ENCODE data around the gene MYO1F.
"Not testable (repeated sequence)": the region's sequence is repeated elsewhere in the genome, so short reads cannot be mapped to it uniquely, and the experiment has no call there.

The MYO1F gene

DNA sequence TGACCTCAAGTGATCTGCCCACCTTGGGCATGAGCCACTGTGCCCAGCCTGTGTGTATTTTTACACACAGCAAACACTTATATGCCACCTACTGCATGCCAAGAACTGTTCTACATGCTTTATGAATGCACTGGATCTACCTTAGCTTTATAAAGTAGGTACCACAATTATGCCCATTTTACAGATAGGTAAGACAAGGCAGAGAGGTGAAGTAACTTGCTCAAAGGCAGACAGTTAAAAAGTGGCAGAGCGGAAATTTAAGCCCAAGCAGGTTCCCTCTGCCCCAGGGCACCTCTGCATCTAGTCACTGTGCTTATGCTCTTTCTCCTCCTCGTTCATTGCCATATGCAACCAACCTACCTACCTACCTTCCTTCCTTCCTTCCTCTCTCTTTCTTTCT, 22.8 kb upstream of the MYO1F start:
- DNase-seq (ENCODE audit: low read depth, low spot score): no peak

DNA sequence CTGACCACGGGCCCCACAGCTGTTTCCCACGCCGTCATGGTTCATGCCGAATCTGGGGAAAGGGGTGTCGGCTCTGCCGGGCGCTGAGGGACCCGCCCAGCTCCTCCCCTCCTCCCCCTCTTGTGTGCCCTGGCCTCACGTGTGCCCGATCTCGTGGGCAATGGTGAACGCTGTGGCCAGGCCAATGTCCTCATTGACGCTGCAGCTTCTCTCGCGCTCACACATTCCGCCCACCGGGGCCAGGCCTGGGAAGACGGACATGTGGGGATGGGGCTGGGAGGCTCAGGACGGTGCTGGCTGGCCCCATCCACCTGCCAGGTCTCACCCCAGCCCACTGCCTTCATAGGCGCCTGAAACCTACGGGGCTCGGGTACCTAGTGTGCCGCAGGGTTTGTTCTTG, 18.9 kb upstream of the MYO1F start:
- DNase-seq (ENCODE audit: low read depth, low spot score): no peak

DNA sequence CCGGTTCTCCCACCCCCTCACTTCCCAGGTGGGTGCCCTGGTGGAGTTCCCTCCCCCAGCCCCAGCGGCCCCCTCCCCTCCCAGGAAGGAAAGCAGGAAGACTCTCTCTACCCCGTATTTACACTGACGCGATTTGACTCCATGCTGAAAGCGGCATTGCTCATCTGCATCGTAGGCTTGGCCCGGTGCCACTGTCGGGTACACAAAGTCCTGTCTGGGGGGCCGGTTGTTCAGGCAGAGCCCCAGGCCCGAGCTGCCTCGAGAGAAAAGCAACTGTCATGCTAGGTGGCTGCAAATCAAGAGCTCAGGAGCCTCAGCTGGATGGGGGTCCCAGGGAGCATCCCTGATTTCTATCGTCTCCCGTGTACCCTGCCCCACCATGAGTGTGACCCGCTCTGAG, 18.4 kb upstream of the MYO1F start:
- no peak for DNase-seq (ENCODE audit: low read depth, low spot score)

DNA sequence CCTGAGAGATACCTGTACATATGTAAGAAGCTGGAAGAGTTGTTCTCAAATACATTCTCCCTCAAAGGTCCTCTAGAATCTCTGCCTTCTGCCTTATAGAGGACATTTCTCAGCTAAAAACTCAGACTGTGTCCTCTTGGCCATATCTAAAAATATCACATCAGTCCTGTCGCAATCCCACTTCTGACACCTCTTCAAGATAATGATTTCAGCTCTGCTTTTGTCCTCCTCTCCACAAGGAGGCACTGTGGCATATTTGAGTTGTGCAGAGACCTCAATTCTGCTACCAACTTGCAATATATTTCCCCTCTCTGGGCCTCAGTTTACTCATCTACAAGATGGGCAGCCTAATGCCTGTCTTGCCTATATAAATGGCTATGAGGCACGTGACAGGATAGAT, 16.7 kb upstream of the MYO1F start:
- DNase-seq (ENCODE audit: low read depth, low spot score): no peak

DNA sequence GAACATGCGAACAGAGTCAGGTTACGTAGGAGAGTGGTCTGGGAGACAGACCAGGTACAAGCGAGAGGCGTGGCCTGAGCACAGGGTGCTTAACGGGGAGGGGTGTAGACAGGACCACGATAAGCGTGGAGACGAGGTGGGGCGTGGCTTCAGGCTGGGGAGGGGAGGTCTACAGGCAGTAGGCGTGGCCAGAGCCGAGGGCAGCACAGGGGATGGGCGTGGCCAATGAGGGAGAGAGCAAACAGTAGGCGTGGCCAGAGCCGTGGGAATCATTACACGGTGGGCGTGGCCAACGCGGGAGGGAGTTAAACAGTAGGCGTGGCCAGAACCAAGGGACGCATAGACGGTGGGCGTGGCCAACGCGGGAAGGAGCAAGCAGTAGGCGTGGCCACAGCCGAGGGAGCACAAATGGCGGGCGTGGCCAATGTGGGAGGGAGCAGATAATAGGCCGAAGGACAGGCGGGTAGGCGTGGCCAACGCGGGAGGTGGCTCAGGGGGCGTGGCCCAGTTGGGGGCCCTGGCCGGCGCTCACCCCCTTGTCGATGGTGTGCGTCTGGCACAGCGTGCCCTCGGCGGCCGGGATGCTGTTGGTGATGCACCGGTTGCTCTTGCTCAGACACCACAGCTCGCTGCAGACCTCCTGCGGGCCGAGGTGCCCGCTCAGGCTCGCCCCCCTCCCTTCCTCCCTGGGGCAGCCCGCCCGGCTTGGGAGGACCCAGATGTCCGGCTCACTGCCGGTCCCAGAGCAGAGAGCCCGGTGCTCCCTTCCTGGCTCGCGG, 15.2 kb upstream of the MYO1F start:
- peak; percentile 91 for DNase-seq (ENCODE audit: low read depth, low spot score)

DNA sequence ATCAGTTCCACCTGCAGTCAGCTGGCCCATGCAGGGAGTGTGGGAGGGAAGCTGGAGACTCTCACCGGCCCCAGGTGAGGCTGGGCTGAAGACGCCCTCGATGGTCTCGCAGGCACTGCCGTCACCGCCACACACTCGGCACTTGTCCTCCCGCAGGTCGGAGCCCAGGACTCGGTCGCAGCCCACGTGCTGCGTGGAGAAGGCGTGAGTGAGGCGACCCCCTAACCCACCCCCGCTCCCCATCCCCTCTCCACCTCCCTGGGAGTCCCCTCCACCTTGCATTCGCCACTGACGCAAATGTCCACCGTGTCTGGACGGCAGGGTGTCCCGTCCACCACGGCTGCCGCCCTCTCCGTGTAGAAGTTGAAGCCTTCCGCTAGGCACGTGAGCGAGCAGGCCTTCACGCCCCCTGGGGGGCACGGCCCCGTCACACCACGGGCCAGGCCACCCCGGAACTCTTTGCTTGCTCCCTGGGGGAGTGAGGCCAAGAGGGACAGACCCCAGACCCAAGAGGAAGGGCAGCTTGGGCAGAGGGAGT, 12.0 kb upstream of the MYO1F start:
- DNase-seq (ENCODE audit: low read depth, low spot score): no peak

DNA sequence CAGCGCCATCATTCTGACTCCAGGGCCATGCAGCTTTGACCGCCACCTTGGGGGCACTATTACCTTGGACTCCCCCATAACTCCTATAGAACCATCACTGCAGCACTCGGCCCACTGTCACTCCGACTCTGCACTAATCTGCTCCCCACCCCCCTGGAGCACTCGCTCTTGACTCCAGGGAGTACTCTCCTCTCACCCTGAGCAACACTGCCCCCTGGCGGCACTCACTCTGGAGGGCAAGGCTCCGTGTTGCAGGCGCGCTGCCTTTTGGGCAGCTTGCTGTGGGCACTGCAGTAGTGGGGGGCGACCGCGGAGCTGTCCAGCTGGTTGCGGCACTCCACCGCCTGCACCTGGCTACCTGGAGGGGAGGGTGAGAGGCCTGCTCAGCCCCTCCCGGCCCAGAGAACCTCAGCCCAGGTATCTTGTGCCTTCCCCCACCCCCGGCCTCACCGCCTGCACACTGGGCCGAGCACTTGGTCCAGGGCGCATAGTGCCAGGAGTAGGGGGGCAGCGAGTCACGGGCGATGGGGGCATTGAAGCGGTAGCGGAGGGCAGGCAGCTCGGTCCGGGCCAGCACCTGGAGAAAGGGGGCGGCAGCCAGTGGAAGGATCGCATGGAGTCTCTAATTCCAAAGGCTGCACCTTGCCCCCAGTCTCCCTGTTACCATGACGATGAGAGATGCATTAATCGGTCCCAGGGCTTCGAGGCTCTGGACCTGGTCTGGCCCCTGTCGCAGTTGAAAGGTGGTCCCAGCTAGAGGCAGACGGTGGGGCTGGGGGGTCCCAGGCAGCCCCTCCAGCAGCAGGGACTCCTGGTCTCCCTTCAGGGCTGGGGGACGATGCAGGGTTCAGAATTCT, 8.9 kb upstream of the MYO1F start:
- DNase-seq (ENCODE audit: low read depth, low spot score): no peak

DNA sequence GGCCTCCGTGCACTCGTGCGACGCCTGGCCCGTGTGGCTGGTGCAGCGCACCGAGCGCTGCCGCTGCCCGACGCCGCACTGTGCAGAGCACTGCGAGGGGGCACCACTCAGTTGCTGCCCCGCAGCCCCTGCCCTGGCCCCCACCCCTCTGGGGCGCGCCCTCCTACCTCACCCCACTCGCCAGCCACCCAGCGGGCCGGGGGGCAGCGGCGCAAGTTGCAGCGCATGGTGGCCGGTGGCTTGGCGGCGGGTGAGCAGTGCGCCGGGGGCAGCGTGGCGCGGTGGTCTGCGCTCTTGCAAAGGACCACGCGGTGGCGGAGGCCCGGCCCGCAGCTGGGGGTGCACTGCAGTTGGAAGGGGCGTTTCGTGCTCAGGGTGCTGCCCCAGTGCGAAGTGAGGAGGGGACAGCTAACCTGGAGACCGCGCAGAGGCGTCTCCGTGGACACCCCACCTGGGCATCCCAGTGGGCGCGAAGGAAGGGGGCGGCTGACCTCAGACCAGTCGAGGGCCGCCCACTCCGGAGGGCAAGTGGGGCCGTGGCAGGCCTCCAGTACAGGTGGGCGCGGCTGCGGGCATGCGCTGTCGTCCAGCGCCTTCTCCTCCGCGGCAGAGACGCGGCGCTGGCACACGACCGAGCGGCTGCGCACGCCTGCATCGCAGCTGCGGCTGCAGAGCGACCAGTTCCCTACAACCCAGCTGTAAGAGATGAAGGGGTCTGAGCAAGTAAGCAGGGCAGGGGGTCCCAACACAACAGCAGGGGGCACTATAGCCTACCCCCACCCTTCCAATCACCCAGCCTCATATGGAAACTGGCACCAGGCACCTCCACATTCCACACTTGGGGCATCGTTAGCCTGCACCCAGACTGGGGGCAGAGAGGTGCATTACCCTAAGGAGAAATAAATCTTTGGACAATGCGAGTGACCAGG, 8.0 kb upstream of the MYO1F start:
- no peak for DNase-seq (ENCODE audit: low read depth, low spot score)

DNA sequence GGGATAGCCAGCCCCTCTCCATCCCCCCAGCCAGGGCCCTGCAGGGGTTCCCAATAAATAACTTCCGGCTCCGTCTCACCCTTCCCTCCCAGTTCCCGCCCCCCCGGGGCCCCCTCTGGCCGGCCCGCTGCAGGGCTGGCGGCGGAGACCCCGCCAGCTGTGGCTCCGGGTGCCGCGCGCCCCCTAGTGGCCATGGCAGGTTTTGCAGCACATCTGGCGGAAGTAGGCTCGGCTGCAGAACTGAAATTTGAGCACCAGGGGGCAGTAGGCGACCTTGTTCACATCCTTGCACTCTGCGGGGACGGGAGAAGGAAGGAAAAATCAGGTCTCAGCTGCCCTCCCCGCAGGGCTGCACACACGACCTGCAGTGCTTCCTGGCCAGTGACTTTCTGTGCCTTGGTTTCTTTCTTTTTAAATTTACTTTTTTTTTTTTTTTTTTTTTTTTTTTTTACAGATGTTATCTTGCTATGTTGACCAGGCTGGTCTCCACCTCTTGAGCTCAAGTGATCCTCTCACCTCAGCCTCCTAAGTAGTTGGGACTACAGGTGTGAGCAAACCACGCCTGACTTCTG, 3.6 kb upstream of the MYO1F start:
- DNase-seq (ENCODE audit: low read depth, low spot score): peak; percentile 65

DNA sequence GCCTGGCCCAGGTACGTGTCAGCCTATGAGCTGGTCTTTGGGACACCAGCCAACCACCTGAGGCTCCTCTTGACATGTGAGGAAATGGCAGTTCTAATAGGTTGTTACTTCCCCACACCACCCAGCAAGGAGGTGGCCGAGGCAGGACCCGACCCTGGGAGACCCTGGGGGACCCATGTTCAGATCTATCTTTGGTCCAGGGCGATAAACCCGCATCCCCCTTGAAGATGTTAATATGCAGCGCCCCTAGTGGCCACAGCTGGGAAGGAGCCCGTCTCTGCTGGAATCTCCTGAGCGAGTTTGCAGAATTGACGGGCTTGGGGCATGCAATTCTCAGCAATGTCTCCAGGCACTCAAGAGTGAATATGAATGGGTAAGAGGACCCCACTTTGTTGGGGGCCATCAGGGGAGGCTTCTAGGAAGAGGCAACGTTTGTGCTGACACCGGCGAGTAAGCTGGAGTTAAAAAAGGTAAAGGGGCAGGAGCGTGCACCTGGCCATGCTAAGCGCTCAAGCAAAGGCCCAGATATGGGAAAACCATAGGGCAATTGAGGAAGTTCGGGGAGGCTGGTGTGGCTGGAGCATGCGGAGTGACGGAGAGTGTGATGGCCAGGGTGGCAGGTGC, 1.5 kb upstream of the MYO1F start:
- peak; percentile 56 for DNase-seq (ENCODE audit: low read depth, low spot score)

DNA sequence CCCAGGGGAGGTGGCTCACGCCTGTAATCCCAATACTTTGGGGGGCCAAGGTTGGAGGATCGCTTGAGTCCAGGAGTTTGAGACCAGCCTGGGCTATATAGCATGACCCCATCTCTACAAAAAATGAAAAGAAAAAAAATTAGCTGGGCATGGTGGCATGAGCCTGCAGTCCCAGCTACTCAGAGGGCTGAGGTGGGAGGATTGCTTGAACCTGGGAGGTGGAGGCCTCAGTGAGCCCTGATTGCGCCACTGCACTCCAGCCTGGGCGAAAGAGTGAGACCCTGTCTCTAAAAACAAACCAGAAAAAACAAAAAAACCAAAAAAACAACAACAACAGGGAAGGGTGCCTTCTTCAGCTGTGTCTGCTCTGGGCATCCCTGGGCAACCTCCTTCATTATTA, 499 bp upstream of the MYO1F start:
- DNase-seq (ENCODE audit: low read depth, low spot score): no peak

DNA sequence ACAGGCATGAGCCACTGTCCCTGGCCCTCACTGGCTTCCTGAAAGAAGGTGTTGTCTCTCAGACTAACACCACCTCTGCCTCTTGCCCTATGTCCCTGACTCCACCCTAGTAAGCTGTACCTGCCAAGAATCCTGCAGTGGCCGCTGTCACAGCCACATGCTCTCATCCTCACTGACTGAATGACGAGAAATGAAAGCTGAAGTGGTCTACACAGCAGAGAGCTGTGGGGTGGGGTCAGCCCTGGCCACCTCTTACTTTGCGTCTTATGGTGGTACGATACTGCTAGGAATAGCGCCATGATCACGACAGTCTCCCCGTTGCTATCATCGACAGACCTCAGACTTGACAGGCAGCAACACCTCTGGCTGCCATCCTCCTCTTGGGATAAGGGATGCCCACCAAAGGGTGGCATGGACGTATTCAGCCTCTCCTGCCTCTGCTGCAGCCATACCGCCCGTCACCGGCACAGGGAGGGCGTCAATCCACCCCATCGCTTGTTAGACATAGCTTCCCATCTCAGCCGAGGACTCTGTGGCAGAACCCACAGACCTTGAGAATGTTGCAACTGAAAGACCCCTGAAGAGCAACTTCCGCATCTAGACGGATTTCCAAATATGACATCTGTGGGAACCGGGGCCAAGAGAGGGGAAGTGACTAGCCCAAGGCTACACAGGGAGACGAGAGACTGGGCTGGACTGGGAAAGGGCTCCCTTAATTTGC, 809 bp downstream of the MYO1F start:
- DNase-seq (ENCODE audit: low read depth, low spot score): no peak

DNA sequence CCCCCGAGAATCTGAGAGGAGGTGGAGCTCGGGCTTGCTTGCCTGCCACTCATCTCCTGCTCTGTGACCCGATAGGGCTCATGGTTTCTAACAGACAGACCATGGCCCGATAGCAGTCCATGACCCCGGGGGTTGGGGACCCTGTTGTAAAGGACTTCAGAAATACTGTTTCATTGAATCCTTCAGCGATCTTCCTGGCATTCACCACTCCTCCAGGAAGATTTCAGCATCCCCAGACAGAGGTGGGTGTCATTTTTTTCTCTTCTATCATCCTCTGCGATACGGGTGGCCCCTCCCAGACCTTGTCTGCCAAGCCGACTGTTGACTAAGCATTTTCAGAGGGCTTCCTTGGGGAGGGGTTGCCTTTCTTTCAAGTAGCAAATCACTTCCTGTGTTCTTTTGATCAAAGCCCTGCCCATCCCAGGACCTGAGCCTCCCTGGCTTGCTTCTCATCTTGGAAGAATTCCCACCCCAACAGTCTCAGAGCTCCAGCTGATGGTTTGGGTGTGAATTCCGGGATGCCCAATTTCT, 1.7 kb downstream of the MYO1F start:
- no peak for DNase-seq (ENCODE audit: low read depth, low spot score)

DNA sequence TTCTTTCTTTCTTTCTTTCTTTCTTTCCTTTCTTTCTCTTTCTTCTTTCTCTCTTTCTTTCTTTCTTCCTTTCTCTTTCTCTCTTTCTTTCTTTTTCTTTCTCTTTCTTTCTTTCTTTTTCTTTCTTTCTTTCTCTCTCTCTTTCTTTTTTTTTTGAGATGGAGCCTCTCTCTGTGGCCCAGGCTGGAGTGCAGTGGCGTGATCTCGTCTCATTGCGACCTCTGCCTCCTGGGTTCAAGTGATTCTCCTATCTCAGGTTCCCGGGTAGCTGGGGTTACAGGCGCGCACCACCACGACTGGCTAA, 2.7 kb downstream of the MYO1F start:
- DNase-seq (ENCODE audit: low read depth, low spot score): not testable (repeated sequence)

DNA sequence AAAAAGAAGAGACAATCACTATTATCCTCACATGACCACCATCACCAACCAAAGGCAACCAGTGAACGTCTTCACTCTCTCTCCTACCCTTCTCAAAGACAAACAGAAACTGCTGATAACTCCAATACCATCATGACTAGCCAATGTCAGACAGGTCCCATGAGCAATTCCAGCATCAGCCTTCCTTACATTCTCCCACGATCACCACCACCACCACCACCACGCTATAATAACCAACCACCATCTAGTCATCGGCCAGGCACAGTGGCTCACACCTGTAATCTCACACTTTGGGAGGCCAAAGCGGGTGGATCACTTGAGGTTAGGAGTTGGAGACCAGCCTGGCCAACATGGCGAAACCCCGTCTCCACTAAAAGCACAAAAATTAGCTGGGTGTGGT, 3.9 kb downstream of the MYO1F start:
- no peak for DNase-seq (ENCODE audit: low read depth, low spot score)

DNA sequence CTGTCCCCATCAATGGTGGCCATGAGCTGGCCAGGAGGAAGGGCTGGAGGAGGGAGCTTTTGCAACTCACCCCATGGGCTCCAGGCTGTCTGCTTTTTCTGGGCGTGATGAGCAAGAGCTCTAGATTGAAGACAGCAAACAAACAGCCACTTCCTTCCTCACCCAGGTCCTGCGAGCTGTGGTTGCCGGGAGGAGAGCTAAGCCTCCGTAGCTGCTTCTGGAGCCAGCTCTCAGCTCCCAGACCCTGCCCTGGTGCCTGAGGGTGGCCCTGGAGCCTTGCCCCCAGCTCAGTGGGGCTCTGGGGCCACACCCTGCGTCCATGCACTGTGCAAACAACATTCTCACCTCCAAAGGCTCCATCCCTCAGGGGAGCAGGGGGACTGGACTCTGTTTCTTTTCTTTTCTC, 6.2 kb downstream of the MYO1F start:
- DNase-seq (ENCODE audit: low read depth, low spot score): no peak

DNA sequence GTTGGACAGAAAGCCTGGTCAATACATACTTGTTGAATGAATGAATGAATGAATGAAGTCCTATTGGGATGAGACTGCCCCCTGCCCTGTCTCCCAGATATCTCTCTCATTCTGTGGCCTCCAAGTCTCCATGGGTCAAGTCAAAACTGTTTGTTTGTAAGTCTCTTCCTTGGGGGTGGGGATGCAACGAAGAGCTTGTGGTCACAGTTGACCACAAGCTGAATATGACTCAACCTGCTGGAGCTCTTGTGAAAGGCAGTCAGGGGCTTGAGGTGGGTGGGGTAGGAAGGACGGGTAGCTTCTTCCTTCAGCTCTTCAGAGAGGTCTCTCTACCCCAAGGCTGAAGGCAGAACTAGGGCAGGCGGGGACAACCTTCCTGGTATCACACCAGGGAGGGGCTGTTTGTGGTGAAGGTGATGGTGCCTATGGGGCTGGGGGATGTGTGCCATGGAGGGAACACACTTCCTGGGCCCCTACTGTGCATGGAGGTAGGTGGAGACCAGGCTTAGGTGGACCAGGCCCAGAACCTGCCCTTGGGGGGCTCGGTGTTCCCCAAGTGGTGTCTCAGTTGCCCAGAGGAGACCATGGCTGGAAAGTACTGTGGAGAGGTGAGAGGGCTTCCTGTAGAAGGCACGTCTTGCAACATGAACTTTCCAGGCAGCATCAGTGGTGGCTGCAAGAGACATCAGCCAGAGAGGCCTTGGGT, 8.0 kb downstream of the MYO1F start:
- DNase-seq (ENCODE audit: low read depth, low spot score): no peak

DNA sequence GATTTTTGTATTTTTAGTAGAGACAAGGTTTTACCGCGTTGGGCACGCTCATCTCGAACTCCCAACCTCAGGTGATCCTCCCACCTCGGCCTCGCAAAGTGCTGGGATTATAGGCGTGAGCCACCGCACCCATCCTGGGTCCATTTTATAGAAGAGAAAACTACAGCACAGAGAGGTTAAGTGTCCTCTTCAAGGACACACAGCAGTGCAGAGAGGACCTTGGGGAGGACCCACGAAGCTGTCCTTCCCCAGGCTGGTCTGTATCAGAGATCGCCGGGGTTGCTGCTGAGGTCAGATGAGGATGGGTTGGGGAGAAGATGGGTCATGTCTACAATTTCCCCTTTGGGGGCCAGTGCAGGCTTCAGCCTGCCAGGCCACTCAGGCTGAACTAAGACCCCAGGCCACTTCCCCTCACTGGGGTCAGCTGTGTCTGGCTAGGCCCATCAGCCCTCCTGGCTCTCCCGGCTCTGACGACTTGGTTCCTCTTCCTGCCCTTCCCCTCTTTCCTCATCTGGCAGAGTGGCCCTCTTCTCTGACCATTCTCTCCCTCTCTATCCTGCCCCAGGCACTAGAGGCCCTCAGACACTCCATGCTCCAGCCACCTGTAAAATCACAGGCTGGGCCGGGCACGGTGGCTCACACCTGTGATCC, 9.6 kb downstream of the MYO1F start:
- DNase-seq (ENCODE audit: low read depth, low spot score): no peak

DNA sequence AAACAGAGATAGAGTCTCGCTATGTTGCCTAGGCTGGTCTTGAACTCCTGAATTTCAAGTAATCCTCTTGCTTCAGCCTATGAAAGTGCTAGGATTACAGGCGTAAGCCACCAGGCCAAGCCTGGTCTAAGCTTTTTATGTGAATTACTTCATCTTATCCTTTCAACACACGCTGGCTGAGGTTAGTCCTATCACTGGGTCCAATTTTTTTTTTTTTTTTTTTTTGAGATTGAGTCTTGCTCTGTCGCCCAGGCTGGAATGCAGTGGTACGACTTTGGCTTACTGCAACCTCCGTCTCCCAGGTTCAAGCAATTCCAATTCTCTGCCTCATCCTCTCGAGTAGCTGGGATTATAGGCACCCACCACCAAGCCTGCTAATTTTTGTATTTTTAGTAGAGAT, 10.4 kb downstream of the MYO1F start:
- DNase-seq (ENCODE audit: low read depth, low spot score): no peak

Data from activated naive CD8-positive, alpha-beta T cell treated with anti-CD3 and anti-CD28 coated beads, Interleukin-2, amount 50 U/mL, for 16 hours (primary cell).